Peyer's patch (tissue), 4 donors: ENCODE results near the gene CREB3L1. TPM values are rescaled to one million over a fixed set of nuclear protein-coding genes. Genes with fewer than 3 reads are reported as not detected.
A peak's percentile ranks its signal among the peaks of the same experiment; 100 is the strongest.

Experiments
- DNase-seq, 3 donors: peaks; one replicate each; pipeline ENCODE4 v3.0.0-alpha.2; 2017 to 2019
- H3K27ac ChIP-seq, 4 donors: fragments of 200-600 bp; sonication (generic); one replicate each; pipeline ENCODE4 v1.5.1; 2016 to 2019
- H3K27me3 ChIP-seq, 2 donors: fragments of 200-600 bp; sonication (generic); one replicate each; pipeline ENCODE4 v1.5.1; 2019
- H3K36me3 ChIP-seq, 3 donors: fragments of 200-600 bp; sonication (generic); one replicate each; pipeline ENCODE4 v1.5.1; 2016 to 2019
- H3K4me1 ChIP-seq, 4 donors: fragments of 200-600 bp; sonication (generic); one replicate each; pipeline ENCODE4 v1.5.1; 2016 to 2019
- H3K4me3 ChIP-seq, 4 donors: fragments of 200-600 bp; sonication (generic); 1 replicate in 3 of 4; 2 replicates in 1 of 4; pipeline ENCODE4 v1.5.1; 2016 to 2019; ENCODE audit warnings: mild to moderate bottlenecking in 1 of 4
- H3K9me3 ChIP-seq, 4 donors: fragments of 200-600 bp; sonication (generic); one replicate each; pipeline ENCODE4 v1.5.1; 2016 to 2019; ENCODE audit warnings: mild to moderate bottlenecking in 1 of 4
- POLR2A ChIP-seq, 2 donors: fragments of 450-650 bp; IDR thresholded peaks; one replicate each; pipeline ENCODE4 v1.5.1; 2017; ENCODE audit warnings: antibody characterized with exemption in 2 of 2, mild to moderate bottlenecking in 2 of 2, moderate library complexity in 2 of 2
- total RNA-seq, 4 donors: library from RNA; depleted of rRNA; stranded (reverse); fragments of >200 nt; gene quantifications; one replicate each; pipeline ENCODE4 v1.1.0, GENCODE V29; 2016
- TF ChIP-seq, protein P1 (sequence below), 6 experiments: fragments of 450-650 bp in 4 of 6; fragments of 200-600 bp in 2 of 6; sonication (generic) in 1 of 6; IDR thresholded peaks; one replicate each; pipeline ENCODE4 v1.5.1; 2017 to 2019; ENCODE audit warnings: antibody characterized with exemption in 6 of 6, mild to moderate bottlenecking in 3 of 6, moderate library complexity in 1 of 6

CREB3L1 gene
- total RNA-seq, 4 donors from 2014 or later, result 13.2 to 50.6 (median 30.3) TPM

DNA sequence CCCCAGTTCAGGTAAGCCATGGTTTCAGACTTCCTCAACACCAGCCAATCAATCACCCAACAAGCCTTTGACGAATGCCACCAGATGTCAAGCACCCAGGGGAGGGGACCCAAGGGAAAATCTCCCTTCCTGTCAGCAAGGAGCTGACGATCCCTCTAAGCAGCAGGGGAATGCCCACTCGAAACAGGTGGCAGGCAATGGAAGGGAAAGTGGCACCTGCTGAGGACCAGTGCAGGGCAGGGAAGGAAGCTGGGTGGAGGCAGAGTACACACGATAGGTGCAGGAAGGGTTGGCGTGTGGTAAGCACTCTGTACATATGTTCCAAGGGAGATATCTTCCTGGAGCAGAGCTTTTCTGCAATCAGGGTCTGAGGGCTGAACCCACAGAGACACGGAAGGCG, 11.7 kb upstream of the CREB3L1 start:
- Histone ChIP-seq H3K9me3 (no peaks in the 10 kb centered on the region), H3K4me1 (no peaks in the 10 kb centered on the region), H3K27me3 (no peaks in the 10 kb centered on the region), H3K27ac (peak overlapping the region in 1 of 4 donors; percentile 39), H3K4me3 (no peak overlapping the region), H3K36me3 (no peaks in the 10 kb centered on the region)
- TF ChIP-seq, protein P1, sequence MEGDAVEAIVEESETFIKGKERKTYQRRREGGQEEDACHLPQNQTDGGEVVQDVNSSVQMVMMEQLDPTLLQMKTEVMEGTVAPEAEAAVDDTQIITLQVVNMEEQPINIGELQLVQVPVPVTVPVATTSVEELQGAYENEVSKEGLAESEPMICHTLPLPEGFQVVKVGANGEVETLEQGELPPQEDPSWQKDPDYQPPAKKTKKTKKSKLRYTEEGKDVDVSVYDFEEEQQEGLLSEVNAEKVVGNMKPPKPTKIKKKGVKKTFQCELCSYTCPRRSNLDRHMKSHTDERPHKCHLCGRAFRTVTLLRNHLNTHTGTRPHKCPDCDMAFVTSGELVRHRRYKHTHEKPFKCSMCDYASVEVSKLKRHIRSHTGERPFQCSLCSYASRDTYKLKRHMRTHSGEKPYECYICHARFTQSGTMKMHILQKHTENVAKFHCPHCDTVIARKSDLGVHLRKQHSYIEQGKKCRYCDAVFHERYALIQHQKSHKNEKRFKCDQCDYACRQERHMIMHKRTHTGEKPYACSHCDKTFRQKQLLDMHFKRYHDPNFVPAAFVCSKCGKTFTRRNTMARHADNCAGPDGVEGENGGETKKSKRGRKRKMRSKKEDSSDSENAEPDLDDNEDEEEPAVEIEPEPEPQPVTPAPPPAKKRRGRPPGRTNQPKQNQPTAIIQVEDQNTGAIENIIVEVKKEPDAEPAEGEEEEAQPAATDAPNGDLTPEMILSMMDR (IDR thresholded peaks at IDR 0.05), result no peak
- TF ChIP-seq POLR2A (IDR thresholded peaks at IDR 0.05), result no peak
- peak in 1 of 3 donors; percentile 53 for DNase-seq

- no peak for DNase-seq
- no peaks in the 10 kb centered on the region for H3K36me3 ChIP-seq
- H3K4me1 ChIP-seq, result peaks cover 0 to 9% (median 3%) of the 10 kb centered on the region in 4 donors
- H3K27me3 ChIP-seq, result no peaks in the 10 kb centered on the region
- no peak overlapping the region for H3K4me3 ChIP-seq
- H3K9me3 ChIP-seq, result no peaks in the 10 kb centered on the region
- no peak overlapping the region for H3K27ac ChIP-seq
- TF ChIP-seq POLR2A (IDR thresholded peaks at IDR 0.05), result no peak
- TF ChIP-seq, protein P1 (IDR thresholded peaks at IDR 0.05), result no peak
Observed at GRCh38 chr11:46267930-46268329, 9.5 kb upstream of the CREB3L1 start.

DNA sequence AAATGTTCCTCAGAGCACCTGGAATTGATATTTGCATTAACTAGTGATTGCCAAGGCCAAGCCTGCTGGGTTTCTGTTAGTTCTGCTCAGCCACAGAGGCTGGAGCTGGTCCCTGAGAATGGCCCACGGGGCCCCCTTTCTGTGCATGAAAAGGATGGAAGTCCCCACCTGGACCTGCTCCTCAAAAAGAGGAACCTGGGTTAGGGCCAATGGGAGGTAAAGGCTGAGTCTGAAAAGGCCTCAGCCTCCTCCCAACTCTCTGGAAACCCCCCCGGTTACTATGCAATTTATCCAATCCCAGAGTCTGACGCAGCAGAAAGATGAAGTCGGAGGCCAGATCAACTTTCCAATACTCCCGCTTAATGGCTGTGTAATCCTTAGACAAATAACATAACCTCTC, 6.8 kb upstream of the CREB3L1 start:
- no peak for DNase-seq
- no peaks in the 10 kb centered on the region for H3K36me3 ChIP-seq

GRCh38 chr11:46271407-46271806, 6.1 kb upstream of the CREB3L1 start:
- Histone ChIP-seq H3K4me3 (no peak overlapping the region), H3K27me3 (no peaks in the 10 kb centered on the region), H3K9me3 (no peaks in the 10 kb centered on the region), H3K27ac (peak overlapping the region in 2 of 4 donors; percentile 64 to 84), H3K36me3 (no peaks in the 10 kb centered on the region), H3K4me1 (peaks cover 0 to 36% (median 5%) of the 10 kb centered on the region in 4 donors)
- no peak for DNase-seq
- no peak for TF ChIP-seq POLR2A (IDR thresholded peaks at IDR 0.05)
- TF ChIP-seq, protein P1 (IDR thresholded peaks at IDR 0.05), result no peak

More for the DNA sequence above, 6.8 kb upstream of the CREB3L1 start:
- no peaks in the 10 kb centered on the region for H3K9me3 ChIP-seq
- no peak for TF ChIP-seq POLR2A (IDR thresholded peaks at IDR 0.05)
- TF ChIP-seq, protein P1 (IDR thresholded peaks at IDR 0.05), result no peak
- peaks cover 0 to 32% (median 5%) of the 10 kb centered on the region in 4 donors for H3K4me1 ChIP-seq
- H3K4me3 ChIP-seq, result no peak overlapping the region
- H3K27ac ChIP-seq, result no peak overlapping the region
- H3K27me3 ChIP-seq, result no peaks in the 10 kb centered on the region

DNA sequence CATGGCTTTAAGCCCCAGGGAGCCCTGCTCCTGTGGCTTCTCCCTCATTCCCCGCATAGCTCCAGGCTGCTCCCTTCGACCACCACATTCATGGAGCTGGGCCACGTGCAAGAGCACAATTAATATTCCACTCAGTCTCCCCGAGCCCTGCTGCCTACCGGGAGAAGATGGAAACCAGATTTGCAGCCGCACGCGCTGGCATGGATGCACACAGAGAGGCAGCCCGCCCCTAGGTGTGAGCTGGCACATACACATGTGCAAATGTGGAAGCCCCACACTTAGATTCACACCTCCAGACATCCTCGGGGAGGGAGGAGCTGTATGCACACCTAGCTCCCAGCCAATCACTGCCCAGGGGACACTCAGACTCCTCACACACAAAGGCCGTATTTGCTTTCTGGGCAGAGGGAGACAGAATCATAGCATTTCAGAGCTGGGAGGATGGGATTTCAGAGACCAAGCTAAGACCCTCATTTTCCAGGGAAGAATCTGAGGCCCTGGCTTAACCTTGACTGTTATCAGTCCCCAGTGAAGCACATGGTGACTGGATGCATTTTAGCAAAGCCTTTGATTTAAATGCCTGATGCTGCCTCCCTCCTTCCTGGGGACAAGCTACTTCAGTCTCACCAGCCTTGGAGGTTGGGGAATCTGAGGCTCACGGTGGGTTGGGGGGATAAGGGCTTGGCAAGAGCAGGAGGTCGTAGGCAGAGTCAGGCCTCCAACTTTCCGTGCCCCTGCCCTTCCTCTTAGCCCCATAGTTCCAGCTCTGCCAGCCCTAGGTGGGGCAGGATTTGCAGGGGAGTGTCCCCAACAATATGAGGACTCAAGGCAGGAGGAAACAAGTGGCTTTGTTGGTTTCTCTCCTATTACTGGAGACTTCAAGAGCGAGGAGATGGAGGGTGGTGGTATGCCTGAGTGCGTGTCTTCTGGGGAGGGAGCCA, 5.3 kb upstream of the CREB3L1 start:
- H3K27me3 ChIP-seq, result no peaks in the 10 kb centered on the region
- H3K4me1 ChIP-seq, result peaks cover 0 to 43% (median 5%) of the 10 kb centered on the region in 4 donors
- no peaks in the 10 kb centered on the region for H3K36me3 ChIP-seq
- no peak for TF ChIP-seq POLR2A (IDR thresholded peaks at IDR 0.05)
- TF ChIP-seq, protein P1 (IDR thresholded peaks at IDR 0.05), result no peak
- H3K9me3 ChIP-seq, result no peaks in the 10 kb centered on the region
- H3K4me3 ChIP-seq, result no peak overlapping the region
- peak overlapping the region; percentile 17 to 84 (median 72) for H3K27ac ChIP-seq
- peak in 1 of 3 donors; percentile 53 for DNase-seq
